ENCODE measurements around the gene LRP5.

- TF ChIP-seq CTCF (conservative IDR thresholded peaks at IDR 0.05) = no peak
- TF ChIP-seq EZH2 (IDR thresholded peaks at IDR 0.05; ENCODE audit: low read depth) = no peak
Measured at GRCh38 chr11:68387840-68388239, 75.4 kb downstream of the LRP5 start.
